H9 (cell line): Measurements from ENCODE around the gene AMDHD2. TPM values are rescaled to one million over a fixed set of nuclear protein-coding genes. Genes with fewer than 3 reads are reported as not detected.
A peak's percentile ranks its signal among the peaks of the same experiment; 100 is the strongest.

Experiments
- DNase-seq: peaks from one replicate; pipeline ENCODE4 v3.0.0-alpha.2; 2017
- H2AFZ ChIP-seq: one replicate; pipeline ENCODE4 v1.6.1; 2013; ENCODE audit warnings: mild to moderate bottlenecking, low read length, control low read depth, moderate library complexity
- H2AK5ac ChIP-seq: 2 replicates; pipeline ENCODE4 v1.6.1; 2013; ENCODE audit warnings: low read length, control low read depth, mixed read lengths; ENCODE audit not compliant: insufficient read length
- H2BK120ac ChIP-seq: one replicate; pipeline ENCODE4 v1.6.1; 2013; ENCODE audit warnings: low read depth, mild to moderate bottlenecking, low read length, control low read depth, inconsistent platforms; ENCODE audit not compliant: poor library complexity, severe bottlenecking
- H2BK12ac ChIP-seq: 2 replicates; pipeline ENCODE4 v1.6.1; 2013; ENCODE audit warnings: low read length, control low read depth, mixed read lengths, low read depth; ENCODE audit not compliant: insufficient read length
- H2BK15ac ChIP-seq: 2 replicates; pipeline ENCODE4 v1.6.1; 2013; ENCODE audit warnings: low read depth, low read length, control low read depth
- H2BK20ac ChIP-seq: one replicate; pipeline ENCODE4 v1.6.1; 2013; ENCODE audit warnings: low read depth, mild to moderate bottlenecking, low read length, control low read depth, inconsistent platforms; ENCODE audit not compliant: poor library complexity, severe bottlenecking
- H2BK5ac ChIP-seq: 2 replicates; pipeline ENCODE4 v1.6.1; 2013; ENCODE audit warnings: low read length, control low read depth, mixed read lengths; ENCODE audit not compliant: insufficient read length
- H3K14ac ChIP-seq: 2 replicates; pipeline ENCODE4 v1.6.1; 2013; ENCODE audit warnings: low read length, control low read depth; ENCODE audit not compliant: insufficient read depth
- H3K18ac ChIP-seq: 2 replicates; pipeline ENCODE4 v1.6.1; 2013; ENCODE audit warnings: low read depth, mild to moderate bottlenecking, mixed read lengths, low read length, control low read depth; ENCODE audit not compliant: insufficient read length
- H3K23ac ChIP-seq: 2 replicates; pipeline ENCODE4 v1.6.1; 2013; ENCODE audit warnings: low read length, control low read depth, mixed read lengths, low read depth; ENCODE audit not compliant: insufficient read length
- H3K23me2 ChIP-seq: 2 replicates; pipeline ENCODE4 v1.6.1; 2013; ENCODE audit warnings: low read depth, mild to moderate bottlenecking, mixed read lengths, low read length, control low read depth; ENCODE audit not compliant: insufficient read length, poor library complexity, severe bottlenecking
- H3K27ac ChIP-seq: 2 replicates; pipeline ENCODE4 v1.5.1; 2013; ENCODE audit warnings: low read length, control low read depth, mixed read lengths, low read depth; ENCODE audit not compliant: insufficient read length
- H3K27me3 ChIP-seq: 2 replicates; pipeline ENCODE4 v1.6.1; 2013; ENCODE audit warnings: low read length, control low read depth, inconsistent platforms; ENCODE audit not compliant: insufficient read depth
- H3K4ac ChIP-seq: 2 replicates; pipeline ENCODE4 v1.6.1; 2013; ENCODE audit warnings: low read depth, mild to moderate bottlenecking, control low read depth, inconsistent platforms, low read length, moderate library complexity
- H3K4me1 ChIP-seq: 2 replicates; pipeline ENCODE4 v1.6.1; 2013; ENCODE audit warnings: low read length, control low read depth, inconsistent platforms; ENCODE audit not compliant: insufficient read depth
- H3K4me2 ChIP-seq: 2 replicates; pipeline ENCODE4 v1.6.1; 2013; ENCODE audit warnings: low read length, control low read depth, mixed read lengths; ENCODE audit not compliant: insufficient read length, insufficient read depth
- H3K56ac ChIP-seq: 2 replicates; pipeline ENCODE4 v1.6.1; 2013; ENCODE audit warnings: low read depth, mild to moderate bottlenecking, mixed read lengths, low read length, control low read depth; ENCODE audit not compliant: insufficient read length
- H3K79me1 ChIP-seq: 2 replicates; pipeline ENCODE4 v1.6.1; 2013; ENCODE audit warnings: low read depth, mild to moderate bottlenecking, moderate library complexity, low read length, control low read depth, inconsistent platforms; ENCODE audit not compliant: insufficient read depth, poor library complexity, severe bottlenecking
- H3K79me2 ChIP-seq: 2 replicates; pipeline ENCODE4 v1.6.1; 2013; ENCODE audit warnings: low read length, control low read depth, inconsistent platforms; ENCODE audit not compliant: insufficient read depth
- H3K9ac ChIP-seq: 2 replicates; pipeline ENCODE4 v1.6.1; 2013; ENCODE audit warnings: low read length, control low read depth, mixed read lengths; ENCODE audit not compliant: insufficient read length; ENCODE audit errors: extremely low read depth
- H3K9me3 ChIP-seq: one replicate; pipeline ENCODE4 v1.6.1; 2013; ENCODE audit warnings: low read depth, low read length, inconsistent platforms; ENCODE audit not compliant: control insufficient read depth
- H3T11ph ChIP-seq: one replicate; pipeline ENCODE4 v1.6.1; 2013; ENCODE audit warnings: mild to moderate bottlenecking, low read length, control low read depth, inconsistent platforms
- H4K20me1 ChIP-seq: one replicate; pipeline ENCODE4 v1.6.1; 2013; ENCODE audit not compliant: control insufficient read depth, insufficient read length, insufficient read depth
- H4K5ac ChIP-seq: 2 replicates; pipeline ENCODE4 v1.6.1; 2013; ENCODE audit warnings: low read depth, mild to moderate bottlenecking, mixed read lengths, low read length, control low read depth; ENCODE audit not compliant: insufficient read length
- H4K8ac ChIP-seq: replicated peaks from 2 replicates; pipeline ENCODE4 v1.6.1; 2013; ENCODE audit warnings: low read length, control low read depth, mixed read lengths, low read depth; ENCODE audit not compliant: insufficient read length
- H4K91ac ChIP-seq: 2 replicates; pipeline ENCODE4 v1.6.1; 2013; ENCODE audit warnings: low read depth, mild to moderate bottlenecking, moderate library complexity, mixed read lengths, low read length, control low read depth; ENCODE audit not compliant: insufficient read length
- H3K27ac Mint-ChIP-seq, 3 experiments: 2 replicates in 2 of 3; 3 replicates in 1 of 3; pipeline ENCODE4 v1.8.0; 2020 to 2021; ENCODE audit warnings: mixed read lengths in 3 of 3, mild to moderate bottlenecking in 1 of 3, moderate library complexity in 1 of 3
- H3K27me3 Mint-ChIP-seq: 2 replicates; pipeline ENCODE4 v1.8.0; 2021; ENCODE audit warnings: low read depth, mild to moderate bottlenecking, moderate library complexity, mixed read lengths
- H3K36me3 Mint-ChIP-seq, 3 experiments: 2 replicates in 2 of 3; 3 replicates in 1 of 3; pipeline ENCODE4 v1.8.0; 2020 to 2021; ENCODE audit warnings: low read depth in 3 of 3, mixed read lengths in 3 of 3; ENCODE audit not compliant: insufficient read depth in 1 of 3
- H3K4me1 Mint-ChIP-seq, 2 experiments: 2 replicates each; pipeline ENCODE4 v1.8.0; 2020; ENCODE audit warnings: mixed read lengths in 2 of 2
- H3K4me3 Mint-ChIP-seq, 2 experiments: 2 replicates in 1 of 2; 3 replicates in 1 of 2; pipeline ENCODE4 v1.8.0; 2020 to 2021; ENCODE audit warnings: mild to moderate bottlenecking in 2 of 2, mixed read lengths in 2 of 2, moderate library complexity in 1 of 2
- H3K9me3 Mint-ChIP-seq, 2 experiments: 2 replicates in 1 of 2; 3 replicates in 1 of 2; pipeline ENCODE4 v1.8.0; 2020; ENCODE audit warnings: mild to moderate bottlenecking in 2 of 2, mixed read lengths in 2 of 2, moderate library complexity in 1 of 2
- WGBS: extraction: QIAGEN DNeasy Blood & Tissue Kit; methylation state at CpG from one replicate; pipeline ENCODE4 v1.1.7; 2013; ENCODE audit warnings: missing lambda C conversion rate, low lambda C conversion rate, mixed read lengths; ENCODE audit not compliant: insufficient read length; ENCODE audit errors: extremely low coverage; 5-methylcytosine and 5-hydroxymethylcytosine counted together
- total RNA-seq: library from RNA; stranded (reverse); gene quantifications from 2 replicates; pipeline ENCODE4 v1.2.1, GENCODE V29; 2021
- TF ChIP-seq, protein P1 (sequence below): fragments of 200-600 bp; sonication (generic); conservative IDR thresholded peaks from 3 replicates; pipeline ENCODE4 v1.8.0; 2021; ENCODE audit warnings: antibody characterized with exemption, mild to moderate bottlenecking

AMDHD2 gene
- total RNA-seq, 1 experiment from 2014 or later: 61.5 TPM

DNA sequence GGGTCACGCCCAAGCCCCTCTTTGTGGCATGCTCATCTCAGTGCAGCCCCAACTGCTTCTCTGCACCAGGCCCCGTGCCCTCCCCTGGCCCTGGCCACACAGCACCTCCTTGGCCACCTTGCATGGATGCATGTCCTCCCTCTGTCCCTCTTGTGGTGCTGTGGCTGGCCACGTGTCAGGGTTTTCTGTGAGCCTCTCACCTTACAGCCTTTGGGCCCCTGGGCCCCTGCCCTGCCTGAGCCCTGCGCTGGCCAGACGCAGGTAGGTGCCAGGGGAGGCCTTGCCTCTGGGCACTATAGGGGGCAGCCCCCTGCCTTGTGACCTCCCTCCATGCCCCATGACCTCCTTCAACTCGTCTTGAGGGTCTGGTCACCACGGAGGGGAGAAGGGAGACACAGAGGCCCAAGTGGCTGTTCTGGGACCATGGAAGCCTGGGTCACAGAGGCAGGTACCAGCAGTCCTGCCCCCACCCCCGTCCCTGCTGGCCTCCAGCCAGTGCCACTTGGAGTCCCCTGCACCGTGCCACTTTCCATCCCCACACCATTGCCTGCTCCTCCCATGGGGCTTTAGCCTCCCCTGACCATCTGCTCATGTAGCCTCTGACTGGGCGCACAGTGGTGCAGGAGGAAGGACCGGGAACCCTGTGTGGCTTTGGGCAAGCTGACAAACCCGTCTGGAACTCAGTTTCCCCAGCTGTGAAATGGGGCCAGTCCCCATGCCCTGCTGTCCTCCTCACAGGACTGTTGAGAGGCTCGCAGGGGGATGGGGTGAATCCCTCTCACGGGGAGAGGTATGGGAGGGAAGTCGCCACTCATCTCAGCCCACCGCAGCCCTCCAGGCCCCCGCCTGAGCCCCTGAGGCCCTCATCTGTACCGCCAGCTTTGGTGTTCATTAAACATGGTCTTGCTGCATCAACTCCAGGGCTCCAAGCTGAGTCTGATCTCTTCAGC, 17.9 kb upstream of the AMDHD2 start:
- Histone ChIP-seq H3K23ac (no peak overlapping the region), H3K79me2 (no peaks in the 10 kb centered on the region), H2BK5ac (no peak overlapping the region), H3K9ac (no peak overlapping the region), H4K8ac (no peak overlapping the region), H3K18ac (no peak overlapping the region), H2BK15ac (no peak overlapping the region), H3K56ac (no peak overlapping the region), H4K5ac (no peak overlapping the region), H4K20me1 (no peaks in the 10 kb centered on the region), H3K14ac (no peak overlapping the region), H3K4me1 (no peaks in the 10 kb centered on the region), H2BK12ac (no peak overlapping the region), H2AK5ac (no peak overlapping the region), H3K4me2 (peak overlapping the region; percentile 25), H3K9me3 (no peaks in the 10 kb centered on the region), H3K27me3 (no peaks in the 10 kb centered on the region), H4K91ac (no peak overlapping the region), H3T11ph (no peak overlapping the region), H2BK120ac (no peak overlapping the region), H2AFZ (no peak overlapping the region), H3K4ac (no peak overlapping the region), H3K23me2 (peaks cover 3% of the 10 kb centered on the region), H2BK20ac (no peak overlapping the region), H3K27ac (no peak overlapping the region), H3K79me1 (no peaks in the 10 kb centered on the region)
- WGBS: no CpG with 5 or more reads among the region's 18 CpGs
- Mint-ChIP-seq H3K27ac (no peak overlapping the region; a peak in 1 of 7 replicates), H3K9me3 (no peaks in the 10 kb centered on the region), H3K36me3 (peaks cover 0 to 8% (median 0%) of the 10 kb centered on the region in 3 experiments; a peak in 4 of 7 replicates), H3K4me1 (peaks cover 3 to 7% of the 10 kb centered on the region in 2 experiments), H3K27me3 (no peaks in the 10 kb centered on the region), H3K4me3 (peak overlapping the region; percentile 24 to 68; a peak in 4 of 5 replicates)
- TF ChIP-seq, protein P1, sequence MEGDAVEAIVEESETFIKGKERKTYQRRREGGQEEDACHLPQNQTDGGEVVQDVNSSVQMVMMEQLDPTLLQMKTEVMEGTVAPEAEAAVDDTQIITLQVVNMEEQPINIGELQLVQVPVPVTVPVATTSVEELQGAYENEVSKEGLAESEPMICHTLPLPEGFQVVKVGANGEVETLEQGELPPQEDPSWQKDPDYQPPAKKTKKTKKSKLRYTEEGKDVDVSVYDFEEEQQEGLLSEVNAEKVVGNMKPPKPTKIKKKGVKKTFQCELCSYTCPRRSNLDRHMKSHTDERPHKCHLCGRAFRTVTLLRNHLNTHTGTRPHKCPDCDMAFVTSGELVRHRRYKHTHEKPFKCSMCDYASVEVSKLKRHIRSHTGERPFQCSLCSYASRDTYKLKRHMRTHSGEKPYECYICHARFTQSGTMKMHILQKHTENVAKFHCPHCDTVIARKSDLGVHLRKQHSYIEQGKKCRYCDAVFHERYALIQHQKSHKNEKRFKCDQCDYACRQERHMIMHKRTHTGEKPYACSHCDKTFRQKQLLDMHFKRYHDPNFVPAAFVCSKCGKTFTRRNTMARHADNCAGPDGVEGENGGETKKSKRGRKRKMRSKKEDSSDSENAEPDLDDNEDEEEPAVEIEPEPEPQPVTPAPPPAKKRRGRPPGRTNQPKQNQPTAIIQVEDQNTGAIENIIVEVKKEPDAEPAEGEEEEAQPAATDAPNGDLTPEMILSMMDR: no peak
- DNase-seq: no peak
